ENCODE results near the gene RGS21. TPM values are rescaled to one million over a fixed set of nuclear protein-coding genes. Genes with fewer than 3 reads are reported as not detected.

Gene RGS21, protein sequence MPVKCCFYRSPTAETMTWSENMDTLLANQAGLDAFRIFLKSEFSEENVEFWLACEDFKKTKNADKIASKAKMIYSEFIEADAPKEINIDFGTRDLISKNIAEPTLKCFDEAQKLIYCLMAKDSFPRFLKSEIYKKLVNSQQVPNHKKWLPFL
- not detected in 2 replicates for total RNA-seq

DNA sequence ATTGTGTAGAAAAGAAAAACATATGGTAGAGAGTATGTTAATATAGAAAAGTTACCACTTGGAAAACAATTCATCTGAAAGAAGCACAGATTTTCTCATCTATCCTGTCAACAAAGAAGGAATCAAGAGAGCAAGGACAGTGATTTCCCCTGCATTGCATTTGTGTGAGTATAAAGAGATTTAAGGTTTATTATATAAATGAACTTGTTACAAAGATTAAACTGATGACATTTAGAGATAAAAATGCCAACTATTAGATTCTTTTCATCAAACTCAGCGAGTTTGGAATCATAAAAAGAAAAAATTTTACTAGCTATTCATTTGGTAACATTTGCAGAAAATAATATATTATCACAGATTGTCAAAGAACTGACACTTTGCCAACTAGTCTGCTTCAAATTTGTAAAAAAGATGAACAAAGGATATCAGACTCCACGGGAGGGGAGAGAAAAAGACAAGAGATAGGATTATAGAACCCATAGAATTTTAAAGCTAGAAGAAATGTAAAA is at the start of gene RGS21:
Gene RGS21, plus strand, starts transcription at position 51 of the 509 bp plus-strand sequence. CDS start 26,045 bp downstream, outside the sequence.

Other genes starting within 250 kb of the RGS21 start
- gene RGS18, start 158.5 kb upstream of the RGS21 start, total RNA-seq, result 0.07 TPM in 1 of 2 replicates, not detected in the other